ENCODE data around the gene ZNF865. TPM values are rescaled to one million over a fixed set of nuclear protein-coding genes. Genes with fewer than 3 reads are reported as not detected.

The ZNF865 gene
- total RNA-seq, 1 donor from 2014 or later, result 0.49 TPM

DNA sequence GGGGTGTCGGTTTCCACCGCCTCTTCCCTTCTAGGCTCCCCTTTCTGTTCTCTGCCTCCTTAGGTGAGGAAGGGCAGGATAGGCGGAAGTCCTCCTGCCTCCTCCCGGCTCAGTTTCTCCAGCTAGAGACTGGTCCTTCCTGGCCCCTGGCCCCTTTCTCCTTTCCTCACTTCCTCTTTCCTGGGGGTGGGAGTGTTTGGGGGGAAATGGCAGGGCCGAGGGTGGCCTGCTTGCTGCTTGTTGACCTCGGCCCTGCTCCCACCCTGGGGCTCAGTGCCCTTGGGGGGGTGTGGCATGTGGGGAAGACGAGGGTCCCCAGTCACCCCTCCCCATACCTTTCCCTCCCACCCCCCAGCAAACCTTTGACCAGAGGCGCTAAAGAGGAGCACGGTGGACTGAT is 54.4 kb downstream of the ZNF865 start:
- no peak for DNase-seq (ENCODE audit: low spot score)
- no peak overlapping the region for H3K9ac ChIP-seq
- Mint-ChIP-seq H3K4me3 (peak overlapping the region; percentile 46), H3K9me3 (no peaks in the 10 kb centered on the region), H3K4me1 (peaks cover 28% of the 10 kb centered on the region), H3K27ac (no peak overlapping the region), H3K36me3 (peaks cover 29% of the 10 kb centered on the region), H3K27me3 (ENCODE audit: insufficient read depth, low read depth) (no peaks in the 10 kb centered on the region)
- H3K27me3 ChIP-seq, result no peaks in the 10 kb centered on the region
- no peak overlapping the region for H2AFZ ChIP-seq (replicated peaks)
- H3K4me3 ChIP-seq, result no peak overlapping the region
- no peak overlapping the region for H3K27ac ChIP-seq
- peaks cover 86% of the 10 kb centered on the region for H4K20me1 ChIP-seq (ENCODE audit: low read depth)
- no peak overlapping the region for H3K4me2 ChIP-seq
- peaks cover 6% of the 10 kb centered on the region for H3F3A ChIP-seq (ENCODE audit: low read depth)
- H3K4me1 ChIP-seq, result peaks cover 18% of the 10 kb centered on the region
- H3K9me3 ChIP-seq (ENCODE audit: low read depth), result no peaks in the 10 kb centered on the region
- TF ChIP-seq EZH2phosphoT487 (IDR thresholded peaks at IDR 0.05) (no peak), EZH2 (IDR thresholded peaks at IDR 0.05) (no peak)
- TF ChIP-seq, protein P1, sequence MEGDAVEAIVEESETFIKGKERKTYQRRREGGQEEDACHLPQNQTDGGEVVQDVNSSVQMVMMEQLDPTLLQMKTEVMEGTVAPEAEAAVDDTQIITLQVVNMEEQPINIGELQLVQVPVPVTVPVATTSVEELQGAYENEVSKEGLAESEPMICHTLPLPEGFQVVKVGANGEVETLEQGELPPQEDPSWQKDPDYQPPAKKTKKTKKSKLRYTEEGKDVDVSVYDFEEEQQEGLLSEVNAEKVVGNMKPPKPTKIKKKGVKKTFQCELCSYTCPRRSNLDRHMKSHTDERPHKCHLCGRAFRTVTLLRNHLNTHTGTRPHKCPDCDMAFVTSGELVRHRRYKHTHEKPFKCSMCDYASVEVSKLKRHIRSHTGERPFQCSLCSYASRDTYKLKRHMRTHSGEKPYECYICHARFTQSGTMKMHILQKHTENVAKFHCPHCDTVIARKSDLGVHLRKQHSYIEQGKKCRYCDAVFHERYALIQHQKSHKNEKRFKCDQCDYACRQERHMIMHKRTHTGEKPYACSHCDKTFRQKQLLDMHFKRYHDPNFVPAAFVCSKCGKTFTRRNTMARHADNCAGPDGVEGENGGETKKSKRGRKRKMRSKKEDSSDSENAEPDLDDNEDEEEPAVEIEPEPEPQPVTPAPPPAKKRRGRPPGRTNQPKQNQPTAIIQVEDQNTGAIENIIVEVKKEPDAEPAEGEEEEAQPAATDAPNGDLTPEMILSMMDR (IDR thresholded peaks at IDR 0.05), result no peak
- peaks cover 99% of the 10 kb centered on the region for H3K79me2 ChIP-seq (ENCODE audit: low read depth)
- H3K36me3 ChIP-seq, result no peaks in the 10 kb centered on the region

DNA sequence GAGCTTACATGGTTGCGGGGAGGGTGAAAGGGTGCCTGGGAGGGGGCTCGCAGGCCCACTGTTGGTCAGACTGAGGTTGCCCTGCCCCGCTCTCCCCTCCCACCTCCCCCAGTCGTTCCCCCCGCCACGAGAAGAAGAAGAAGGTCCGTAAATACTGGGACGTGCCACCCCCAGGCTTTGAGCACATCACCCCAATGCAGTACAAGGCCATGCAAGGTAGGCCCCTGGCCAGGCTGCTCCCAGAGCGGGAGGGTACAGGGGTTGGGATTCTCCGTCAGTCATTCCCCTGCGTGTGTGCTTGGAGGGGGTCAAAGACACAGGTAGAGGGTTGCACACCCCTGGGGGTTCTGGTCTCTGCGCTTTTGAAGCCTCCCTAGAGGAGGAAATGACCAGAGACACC is 55.0 kb downstream of the ZNF865 start:
- no peaks in the 10 kb centered on the region for H3K9me3 ChIP-seq (ENCODE audit: low read depth)
- H3K79me2 ChIP-seq (ENCODE audit: low read depth), result peaks cover 98% of the 10 kb centered on the region
- H3K4me3 ChIP-seq, result no peak overlapping the region
- H3K27ac ChIP-seq, result no peak overlapping the region
- H4K20me1 ChIP-seq (ENCODE audit: low read depth), result peaks cover 89% of the 10 kb centered on the region
- no peak overlapping the region for H2AFZ ChIP-seq (replicated peaks)
- peaks cover 18% of the 10 kb centered on the region for H3K4me1 ChIP-seq
- Mint-ChIP-seq H3K36me3 (peaks cover 29% of the 10 kb centered on the region), H3K27me3 (ENCODE audit: insufficient read depth, low read depth) (no peaks in the 10 kb centered on the region), H3K27ac (no peak overlapping the region), H3K4me3 (no peak overlapping the region), H3K9me3 (no peaks in the 10 kb centered on the region), H3K4me1 (peaks cover 28% of the 10 kb centered on the region)
- no peak for DNase-seq (ENCODE audit: low spot score)
- H3K36me3 ChIP-seq, result no peaks in the 10 kb centered on the region
- TF ChIP-seq, protein P1 (IDR thresholded peaks at IDR 0.05), result no peak
- TF ChIP-seq EZH2phosphoT487 (IDR thresholded peaks at IDR 0.05) (no peak), EZH2 (IDR thresholded peaks at IDR 0.05) (no peak)
- H3K27me3 ChIP-seq, result no peaks in the 10 kb centered on the region
- no peak overlapping the region for H3K4me2 ChIP-seq
- H3F3A ChIP-seq (ENCODE audit: low read depth), result peaks cover under 1% of the 10 kb centered on the region
- H3K9ac ChIP-seq, result no peak overlapping the region

DNA sequence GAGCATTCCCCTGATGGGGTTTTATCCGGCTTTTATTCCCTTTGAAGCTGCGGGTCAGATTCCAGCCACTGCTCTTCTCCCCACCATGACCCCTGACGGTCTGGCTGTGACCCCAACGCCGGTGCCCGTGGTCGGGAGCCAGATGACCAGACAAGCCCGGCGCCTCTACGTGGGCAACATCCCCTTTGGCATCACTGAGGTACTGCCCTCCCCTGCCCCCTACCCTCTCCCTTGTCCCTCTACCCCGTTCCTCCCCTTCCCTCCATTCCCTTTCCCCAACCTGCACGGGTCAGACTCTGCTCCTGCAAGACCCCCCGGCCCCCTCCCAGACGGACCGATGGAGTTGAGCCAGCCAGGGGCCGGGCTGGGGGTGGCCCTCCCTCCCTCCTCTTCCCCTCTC is 55.5 kb downstream of the ZNF865 start:
- Histone ChIP-seq H4K20me1 (ENCODE audit: low read depth) (peaks cover 90% of the 10 kb centered on the region), H3K9ac (no peak overlapping the region), H3K4me3 (no peak overlapping the region), H3K4me2 (no peak overlapping the region), H3K79me2 (ENCODE audit: low read depth) (peaks cover 98% of the 10 kb centered on the region), H3K27ac (no peak overlapping the region), H3K9me3 (ENCODE audit: low read depth) (no peaks in the 10 kb centered on the region), H3K36me3 (no peaks in the 10 kb centered on the region), H2AFZ (replicated peaks) (no peak overlapping the region), H3K4me1 (peaks cover 18% of the 10 kb centered on the region), H3F3A (ENCODE audit: low read depth) (no peaks in the 10 kb centered on the region), H3K27me3 (no peaks in the 10 kb centered on the region)
- peaks cover 30% of the 10 kb centered on the region for H3K36me3 Mint-ChIP-seq
- no peaks in the 10 kb centered on the region for H3K9me3 Mint-ChIP-seq
- no peak overlapping the region for H3K27ac Mint-ChIP-seq
- peaks cover 24% of the 10 kb centered on the region for H3K4me1 Mint-ChIP-seq
- TF ChIP-seq, protein P1 (IDR thresholded peaks at IDR 0.05), result no peak
- TF ChIP-seq EZH2phosphoT487 (IDR thresholded peaks at IDR 0.05) (no peak), EZH2 (IDR thresholded peaks at IDR 0.05) (no peak)
- no peak for DNase-seq (ENCODE audit: low spot score)
- H3K27me3 Mint-ChIP-seq (ENCODE audit: insufficient read depth, low read depth), result no peaks in the 10 kb centered on the region
- H3K4me3 Mint-ChIP-seq, result no peak overlapping the region

Data from neural progenitor cell (in vitro differentiated cells).